Sigmoid colon (tissue), 7 donors: ENCODE data around the gene MSH6. TPM values are rescaled to one million over a fixed set of nuclear protein-coding genes. Genes with fewer than 3 reads are reported as not detected.

Source experiments
- DNase-seq: peaks from one replicate; pipeline ENCODE4 v3.0.0-alpha.2; 2019
- H3K27ac ChIP-seq, 4 donors: fragments of 200-600 bp; sonication (generic); one replicate each; pipeline ENCODE4 v1.5.1; 2016 to 2019; ENCODE audit warnings: mild to moderate bottlenecking in 1 of 4
- H3K27me3 ChIP-seq, 3 donors: fragments of 200-600 bp; sonication (generic); one replicate each; pipeline ENCODE4 v1.5.1; 2019; ENCODE audit warnings: mild to moderate bottlenecking in 1 of 3
- H3K36me3 ChIP-seq, 4 donors: fragments of 200-600 bp; sonication (generic); one replicate each; pipeline ENCODE4 v1.5.1; 2016 to 2019
- H3K4me1 ChIP-seq, 4 donors: fragments of 200-600 bp; sonication (generic); one replicate each; pipeline ENCODE4 v1.5.1; 2017 to 2019
- H3K4me3 ChIP-seq, 4 donors: fragments of 200-600 bp; sonication (generic); one replicate each; pipeline ENCODE4 v1.5.1; 2017 to 2019; ENCODE audit warnings: mild to moderate bottlenecking in 2 of 4, moderate library complexity in 1 of 4
- H3K9me3 ChIP-seq, 4 donors: fragments of 200-600 bp in 3 of 4; sonication (generic) in 3 of 4; one replicate each; pipeline versions ENCODE4 v1.5.1 to v1.6.1; 2013 to 2019
- EP300 ChIP-seq, 4 donors: sonication (generic); formaldehyde crosslinking; IDR thresholded peaks; one replicate each; pipeline ENCODE4 v1.6.1; 2017; ENCODE audit warnings: antibody characterized with exemption in 4 of 4
- POLR2A ChIP-seq, 2 donors: fragments of 450-650 bp; IDR thresholded peaks; one replicate each; pipeline ENCODE4 v1.6.1; 2016; ENCODE audit warnings: antibody characterized with exemption in 2 of 2, mild to moderate bottlenecking in 2 of 2, moderate library complexity in 2 of 2
- POLR2AphosphoS5 ChIP-seq, 4 donors: sonication (generic); formaldehyde crosslinking; IDR thresholded peaks; one replicate each; pipeline ENCODE4 v1.6.1; 2017; ENCODE audit warnings: antibody characterized with exemption in 4 of 4
- WGBS, 2 donors: extraction: QIAGEN DNeasy Blood & Tissue Kit; methylation state at CpG; one replicate each; pipeline ENCODE4 v1.1.7; 2013; 5-methylcytosine and 5-hydroxymethylcytosine counted together
- intact Hi-C: fragments of 100-400 bp; cut with DNase I; formaldehyde crosslinking; loops from one replicate; pipeline ENCODE4 v1.15.1; 2023
- polyA plus RNA-seq, 3 donors: library from polyadenylated mRNA; stranded (reverse); fragments of 200-250 nt; gene quantifications; one replicate each; pipeline ENCODE4 v1.2.3, GENCODE V29; 2013
- total RNA-seq, 4 donors: library from RNA; depleted of rRNA; stranded (reverse); fragments of >200 nt; gene quantifications; one replicate each; pipeline ENCODE4 v1.1.0, GENCODE V29; 2016
- TF ChIP-seq, protein P1 (sequence below), 4 experiments: fragments of 450-650 bp in 3 of 4; fragments of 200-600 bp in 1 of 4; IDR thresholded peaks; one replicate each; pipeline ENCODE4 v1.5.1; 2016 to 2019; ENCODE audit warnings: antibody characterized with exemption in 4 of 4, mild to moderate bottlenecking in 3 of 4, moderate library complexity in 2 of 4
- donor health status: healthy with polysubstance abuse.
- donor health status: Bipolar disorder and iron deficiency.
- donor health status: healthy.

MSH6 gene
- total and polyA plus RNA-seq, 7 donors: 2.3 to 48.2 (median 29.5) TPM

DNA sequence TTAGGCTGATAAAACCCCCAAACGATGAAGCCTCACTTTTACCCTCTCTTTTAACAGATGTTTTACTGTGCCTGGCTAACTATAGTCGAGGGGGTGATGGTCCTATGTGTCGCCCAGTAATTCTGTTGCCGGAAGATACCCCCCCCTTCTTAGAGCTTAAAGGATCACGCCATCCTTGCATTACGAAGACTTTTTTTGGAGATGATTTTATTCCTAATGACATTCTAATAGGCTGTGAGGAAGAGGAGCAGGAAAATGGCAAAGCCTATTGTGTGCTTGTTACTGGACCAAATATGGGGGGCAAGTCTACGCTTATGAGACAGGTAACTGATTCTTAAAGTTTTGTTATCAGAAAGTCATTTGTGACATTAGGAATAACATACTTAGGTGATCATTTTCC is 20.4 kb downstream of the MSH6 start:
- TF ChIP-seq EP300 (IDR thresholded peaks at IDR 0.05): no peak
- no peak for TF ChIP-seq POLR2AphosphoS5 (IDR thresholded peaks at IDR 0.05)
- TF ChIP-seq, protein P1, sequence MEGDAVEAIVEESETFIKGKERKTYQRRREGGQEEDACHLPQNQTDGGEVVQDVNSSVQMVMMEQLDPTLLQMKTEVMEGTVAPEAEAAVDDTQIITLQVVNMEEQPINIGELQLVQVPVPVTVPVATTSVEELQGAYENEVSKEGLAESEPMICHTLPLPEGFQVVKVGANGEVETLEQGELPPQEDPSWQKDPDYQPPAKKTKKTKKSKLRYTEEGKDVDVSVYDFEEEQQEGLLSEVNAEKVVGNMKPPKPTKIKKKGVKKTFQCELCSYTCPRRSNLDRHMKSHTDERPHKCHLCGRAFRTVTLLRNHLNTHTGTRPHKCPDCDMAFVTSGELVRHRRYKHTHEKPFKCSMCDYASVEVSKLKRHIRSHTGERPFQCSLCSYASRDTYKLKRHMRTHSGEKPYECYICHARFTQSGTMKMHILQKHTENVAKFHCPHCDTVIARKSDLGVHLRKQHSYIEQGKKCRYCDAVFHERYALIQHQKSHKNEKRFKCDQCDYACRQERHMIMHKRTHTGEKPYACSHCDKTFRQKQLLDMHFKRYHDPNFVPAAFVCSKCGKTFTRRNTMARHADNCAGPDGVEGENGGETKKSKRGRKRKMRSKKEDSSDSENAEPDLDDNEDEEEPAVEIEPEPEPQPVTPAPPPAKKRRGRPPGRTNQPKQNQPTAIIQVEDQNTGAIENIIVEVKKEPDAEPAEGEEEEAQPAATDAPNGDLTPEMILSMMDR (IDR thresholded peaks at IDR 0.05): no peak
- TF ChIP-seq POLR2A (IDR thresholded peaks at IDR 0.05): no peak
- 97 to 99% methylated on average over 7 of the region's 7 CpGs for WGBS, 2 donors
- no peak for DNase-seq
- intact Hi-C loops: no loop called here
- no peak overlapping the region for H3K4me3 ChIP-seq
- peaks cover 0 to 5% (median 1%) of the 10 kb centered on the region in 4 donors for H3K9me3 ChIP-seq
- no peaks in the 10 kb centered on the region for H3K4me1 ChIP-seq
- no peaks in the 10 kb centered on the region for H3K27me3 ChIP-seq
- H3K36me3 ChIP-seq: peaks cover 18 to 98% (median 56%) of the 10 kb centered on the region in 4 donors
- no peak overlapping the region for H3K27ac ChIP-seq

DNA sequence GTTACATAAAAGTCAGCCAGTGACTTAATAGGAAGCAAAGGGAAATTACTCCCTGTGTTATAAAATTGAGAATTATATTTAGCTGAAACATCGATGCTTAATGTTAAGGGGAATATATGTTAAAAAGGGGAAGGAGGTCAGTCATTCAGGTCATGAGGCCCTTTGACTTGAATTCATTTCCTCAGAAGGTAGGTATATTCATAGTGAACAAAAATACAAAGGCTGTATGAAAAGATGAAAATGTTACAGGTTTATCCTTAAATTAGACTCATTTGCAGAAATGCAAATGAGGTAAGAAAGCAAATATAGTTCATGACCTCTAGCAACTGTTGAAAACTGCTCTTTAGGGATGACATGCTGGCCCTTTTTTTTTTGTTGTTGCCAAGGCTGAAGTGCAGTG is 20.8 kb downstream of the MSH6 start:
- 88 to 93% methylated on average over 1 of the region's 1 CpG for WGBS, 2 donors
- Histone ChIP-seq H3K4me1 (no peaks in the 10 kb centered on the region), H3K36me3 (peaks cover 18 to 98% (median 55%) of the 10 kb centered on the region in 4 donors), H3K9me3 (peaks cover 0 to 5% (median 1%) of the 10 kb centered on the region in 4 donors), H3K27ac (no peak overlapping the region), H3K4me3 (no peak overlapping the region), H3K27me3 (no peaks in the 10 kb centered on the region)
- intact Hi-C loops: no loop called here
- no peak for DNase-seq
- TF ChIP-seq, protein P1 (IDR thresholded peaks at IDR 0.05): no peak
- TF ChIP-seq POLR2AphosphoS5 (IDR thresholded peaks at IDR 0.05) (no peak), EP300 (IDR thresholded peaks at IDR 0.05) (no peak), POLR2A (IDR thresholded peaks at IDR 0.05) (no peak)

DNA sequence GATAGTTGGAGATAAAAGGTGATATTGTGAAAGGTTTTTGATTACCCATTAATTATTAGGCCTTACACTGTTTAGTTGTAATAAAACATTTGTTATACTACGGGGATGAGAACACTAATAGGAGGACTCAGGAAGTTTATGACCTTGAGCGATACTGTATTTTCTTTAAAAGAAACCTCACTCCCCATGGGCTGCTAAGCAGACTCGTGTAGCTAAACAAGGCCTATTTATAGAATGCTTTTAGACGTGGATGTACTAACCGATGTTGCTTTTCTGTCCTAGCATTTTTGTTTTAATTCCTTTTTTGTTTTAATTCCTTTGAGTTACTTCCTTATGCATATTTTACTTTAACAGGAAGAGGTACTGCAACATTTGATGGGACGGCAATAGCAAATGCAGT is 22.9 kb downstream of the MSH6 start:
- Histone ChIP-seq H3K27ac (no peak overlapping the region), H3K36me3 (peaks cover 18 to 95% (median 43%) of the 10 kb centered on the region in 4 donors), H3K9me3 (peaks cover 0 to 5% (median 1%) of the 10 kb centered on the region in 4 donors), H3K4me3 (no peak overlapping the region), H3K27me3 (no peaks in the 10 kb centered on the region), H3K4me1 (no peaks in the 10 kb centered on the region)
- intact Hi-C loops: no loop called here
- DNase-seq: no peak
- WGBS, 2 donors: 70 to 77% methylated on average over 6 of the region's 6 CpGs
- TF ChIP-seq EP300 (IDR thresholded peaks at IDR 0.05): no peak
- no peak for TF ChIP-seq POLR2A (IDR thresholded peaks at IDR 0.05)
- TF ChIP-seq POLR2AphosphoS5 (IDR thresholded peaks at IDR 0.05): no peak
- TF ChIP-seq, protein P1 (IDR thresholded peaks at IDR 0.05): no peak

DNA sequence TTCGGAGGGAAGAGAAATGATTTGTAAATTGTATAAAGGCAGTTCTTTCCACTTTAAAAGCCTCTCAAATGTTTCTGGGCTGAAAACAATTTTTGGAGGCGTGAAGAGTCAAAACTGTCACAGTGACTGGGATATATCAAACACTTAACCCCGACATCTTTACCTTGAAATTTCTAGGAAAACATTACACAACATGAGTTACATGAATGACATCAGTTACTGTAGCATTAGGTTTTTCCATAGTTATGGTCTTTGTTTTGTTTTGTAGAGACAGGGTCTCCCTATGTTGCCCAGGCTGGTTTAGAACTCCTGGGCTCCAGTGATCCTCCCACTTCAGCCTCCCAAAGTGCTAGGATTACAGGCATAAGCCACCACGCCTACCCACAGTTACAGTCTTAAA is 25.7 kb downstream of the MSH6 start:
- intact Hi-C loops: no loop called here
- Histone ChIP-seq H3K27me3 (no peaks in the 10 kb centered on the region), H3K9me3 (peaks cover 0 to 2% (median under 1%) of the 10 kb centered on the region in 4 donors), H3K27ac (no peak overlapping the region), H3K4me1 (peaks cover 0 to 11% (median 3%) of the 10 kb centered on the region in 4 donors), H3K4me3 (no peak overlapping the region), H3K36me3 (peaks cover 11 to 94% (median 32%) of the 10 kb centered on the region in 4 donors)
- WGBS, 2 donors: 85 to 89% methylated on average over 4 of the region's 4 CpGs
- DNase-seq: no peak
- TF ChIP-seq POLR2A (IDR thresholded peaks at IDR 0.05): no peak

DNA sequence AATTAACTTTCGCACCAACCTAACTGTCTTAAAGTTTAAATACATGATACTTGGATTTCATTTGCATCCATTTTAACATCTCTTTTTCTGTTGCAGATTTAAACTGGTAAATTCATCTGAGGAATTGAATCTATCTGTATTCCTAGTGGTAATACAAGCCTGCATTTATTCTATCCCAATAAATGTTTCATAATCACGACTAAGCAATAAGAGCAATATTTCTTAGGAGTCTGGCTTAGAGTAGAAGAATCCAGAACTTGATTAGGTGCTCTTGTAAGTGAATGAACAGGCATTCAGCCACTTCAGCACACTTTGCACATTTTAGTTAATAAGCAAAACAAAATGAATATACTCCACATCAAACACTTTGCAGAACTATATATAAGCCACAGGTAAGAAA is 27.0 kb downstream of the MSH6 start:
- Histone ChIP-seq H3K4me3 (no peak overlapping the region), H3K9me3 (no peaks in the 10 kb centered on the region), H3K36me3 (peaks cover 11 to 92% (median 23%) of the 10 kb centered on the region in 4 donors), H3K4me1 (peaks cover 0 to 11% (median 3%) of the 10 kb centered on the region in 4 donors), H3K27me3 (no peaks in the 10 kb centered on the region), H3K27ac (no peak overlapping the region)
- WGBS, 2 donors: 73 to 91% methylated on average over 2 of the region's 2 CpGs
- TF ChIP-seq POLR2AphosphoS5 (IDR thresholded peaks at IDR 0.05): no peak
- TF ChIP-seq POLR2A (IDR thresholded peaks at IDR 0.05): no peak
- intact Hi-C loops: no loop called here
- no peak for DNase-seq

DNA sequence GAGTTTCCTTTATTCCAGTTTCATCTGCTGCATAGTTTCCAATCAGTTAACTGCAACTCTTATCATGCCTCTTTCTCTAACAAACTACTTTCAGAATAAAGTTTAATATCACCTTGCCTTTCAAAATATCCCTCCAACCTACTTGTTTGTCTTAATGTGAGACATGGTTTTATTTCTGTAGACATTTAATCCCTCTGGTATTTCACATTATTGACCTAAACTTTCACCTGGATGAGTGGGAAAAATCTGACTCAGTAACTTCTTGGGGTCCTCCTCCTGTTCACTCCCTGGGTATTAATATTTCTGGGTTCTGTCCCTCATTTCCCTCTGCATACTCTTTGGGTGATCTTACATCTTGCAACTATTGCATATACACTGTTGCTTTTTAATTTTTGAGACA is 27.9 kb downstream of the MSH6 start:
- Histone ChIP-seq H3K36me3 (peaks cover 11 to 91% (median 15%) of the 10 kb centered on the region in 4 donors), H3K9me3 (no peaks in the 10 kb centered on the region), H3K4me3 (no peak overlapping the region), H3K27ac (no peak overlapping the region), H3K4me1 (peaks cover 0 to 11% (median 3%) of the 10 kb centered on the region in 4 donors), H3K27me3 (no peaks in the 10 kb centered on the region)
- no peak for TF ChIP-seq EP300 (IDR thresholded peaks at IDR 0.05)
- no peak for TF ChIP-seq POLR2AphosphoS5 (IDR thresholded peaks at IDR 0.05)
- TF ChIP-seq, protein P1 (IDR thresholded peaks at IDR 0.05): no peak
- no peak for TF ChIP-seq POLR2A (IDR thresholded peaks at IDR 0.05)
- intact Hi-C loops: no loop called here
- no peak for DNase-seq
